Peyer's patch (tissue), 4 donors: ENCODE measurements around the gene CDC7. TPM values are rescaled to one million over a fixed set of nuclear protein-coding genes. Genes with fewer than 3 reads are reported as not detected.

ENCODE experiments used
- DNase-seq, 3 donors: peaks; one replicate each; pipeline ENCODE4 v3.0.0-alpha.2; 2017 to 2019
- H3K27ac ChIP-seq, 4 donors: fragments of 200-600 bp; sonication (generic); one replicate each; pipeline ENCODE4 v1.5.1; 2016 to 2019
- H3K27me3 ChIP-seq, 2 donors: fragments of 200-600 bp; sonication (generic); one replicate each; pipeline ENCODE4 v1.5.1; 2019
- H3K36me3 ChIP-seq, 3 donors: fragments of 200-600 bp; sonication (generic); one replicate each; pipeline ENCODE4 v1.5.1; 2016 to 2019
- H3K4me1 ChIP-seq, 4 donors: fragments of 200-600 bp; sonication (generic); one replicate each; pipeline ENCODE4 v1.5.1; 2016 to 2019
- H3K4me3 ChIP-seq, 4 donors: fragments of 200-600 bp; sonication (generic); 1 replicate in 3 of 4; 2 replicates in 1 of 4; pipeline ENCODE4 v1.5.1; 2016 to 2019; ENCODE audit warnings: mild to moderate bottlenecking in 1 of 4
- H3K9me3 ChIP-seq, 4 donors: fragments of 200-600 bp; sonication (generic); one replicate each; pipeline ENCODE4 v1.5.1; 2016 to 2019; ENCODE audit warnings: mild to moderate bottlenecking in 1 of 4
- POLR2A ChIP-seq, 2 donors: fragments of 450-650 bp; IDR thresholded peaks; one replicate each; pipeline ENCODE4 v1.5.1; 2017; ENCODE audit warnings: antibody characterized with exemption in 2 of 2, mild to moderate bottlenecking in 2 of 2, moderate library complexity in 2 of 2
- total RNA-seq, 4 donors: library from RNA; depleted of rRNA; stranded (reverse); fragments of >200 nt; gene quantifications; one replicate each; pipeline ENCODE4 v1.1.0, GENCODE V29; 2016
- TF ChIP-seq, protein P1 (sequence below), 6 experiments: fragments of 450-650 bp in 4 of 6; fragments of 200-600 bp in 2 of 6; sonication (generic) in 1 of 6; IDR thresholded peaks; one replicate each; pipeline ENCODE4 v1.5.1; 2017 to 2019; ENCODE audit warnings: antibody characterized with exemption in 6 of 6, mild to moderate bottlenecking in 3 of 6, moderate library complexity in 1 of 6

CDC7 gene
- total RNA-seq, 4 donors from 2014 or later = 1.2 to 10.7 (median 2.9) TPM

- Histone ChIP-seq H3K9me3 (no peaks in the 10 kb centered on the region), H3K27ac (no peak overlapping the region), H3K4me3 (no peak overlapping the region), H3K4me1 (peaks cover 0 to 17% (median 0%) of the 10 kb centered on the region in 4 donors), H3K36me3 (no peaks in the 10 kb centered on the region), H3K27me3 (no peaks in the 10 kb centered on the region)
- DNase-seq = no peak
- TF ChIP-seq, protein P1, sequence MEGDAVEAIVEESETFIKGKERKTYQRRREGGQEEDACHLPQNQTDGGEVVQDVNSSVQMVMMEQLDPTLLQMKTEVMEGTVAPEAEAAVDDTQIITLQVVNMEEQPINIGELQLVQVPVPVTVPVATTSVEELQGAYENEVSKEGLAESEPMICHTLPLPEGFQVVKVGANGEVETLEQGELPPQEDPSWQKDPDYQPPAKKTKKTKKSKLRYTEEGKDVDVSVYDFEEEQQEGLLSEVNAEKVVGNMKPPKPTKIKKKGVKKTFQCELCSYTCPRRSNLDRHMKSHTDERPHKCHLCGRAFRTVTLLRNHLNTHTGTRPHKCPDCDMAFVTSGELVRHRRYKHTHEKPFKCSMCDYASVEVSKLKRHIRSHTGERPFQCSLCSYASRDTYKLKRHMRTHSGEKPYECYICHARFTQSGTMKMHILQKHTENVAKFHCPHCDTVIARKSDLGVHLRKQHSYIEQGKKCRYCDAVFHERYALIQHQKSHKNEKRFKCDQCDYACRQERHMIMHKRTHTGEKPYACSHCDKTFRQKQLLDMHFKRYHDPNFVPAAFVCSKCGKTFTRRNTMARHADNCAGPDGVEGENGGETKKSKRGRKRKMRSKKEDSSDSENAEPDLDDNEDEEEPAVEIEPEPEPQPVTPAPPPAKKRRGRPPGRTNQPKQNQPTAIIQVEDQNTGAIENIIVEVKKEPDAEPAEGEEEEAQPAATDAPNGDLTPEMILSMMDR (IDR thresholded peaks at IDR 0.05) = no peak
- no peak for TF ChIP-seq POLR2A (IDR thresholded peaks at IDR 0.05)
Measured at GRCh38 chr1:91572044-91572443, 71.4 kb downstream of the CDC7 start.

Other genes with a start within 250 kb of the CDC7 start
- not detected for gene HFM1, start 96.0 kb upstream of the CDC7 start, total RNA-seq